Neural cell (in vitro differentiated cells): Measurements from ENCODE around the gene GATAD2A. TPM values are rescaled to one million over a fixed set of nuclear protein-coding genes. Genes with fewer than 3 reads are reported as not detected.

ENCODE experiments used
- H2AFZ ChIP-seq: fragments of 200-600, 300-800 bp; sonication (generic), shearing (Covaris generic); 2 replicates; pipeline ENCODE4 v1.6.0; 2014; ENCODE audit warnings: low read depth, mild to moderate bottlenecking, antibody characterized with exemption, low read length, moderate library complexity
- H3F3A ChIP-seq: fragments of 200-600 bp; shearing (Covaris generic); 2 replicates; pipeline ENCODE4 v1.6.1; 2016; ENCODE audit warnings: mild to moderate bottlenecking, moderate library complexity, mixed read lengths, antibody characterized with exemption, low read length; ENCODE audit not compliant: insufficient read depth, poor library complexity, severe bottlenecking
- H3K27ac ChIP-seq: fragments of 200-600, 300-800 bp; sonication (generic), shearing (Covaris generic); 2 replicates; pipeline ENCODE4 v1.5.1; 2014; ENCODE audit warnings: mild to moderate bottlenecking, low read length, moderate library complexity
- H3K27me3 ChIP-seq: fragments of 300-800, 200-600 bp; sonication (generic), shearing (Covaris generic); 2 replicates; pipeline ENCODE4 v1.6.0; 2014; ENCODE audit warnings: mild to moderate bottlenecking, low read depth, low read length, moderate library complexity; ENCODE audit not compliant: insufficient read depth
- H3K36me3 ChIP-seq: fragments of 300-800, 200-600 bp; sonication (generic), shearing (Covaris generic); 2 replicates; pipeline ENCODE4 v1.5.1; 2014; ENCODE audit warnings: mild to moderate bottlenecking, antibody characterized with exemption, low read length, moderate library complexity; ENCODE audit not compliant: insufficient read depth
- H3K4me2 ChIP-seq: fragments of 300-800, 200-600 bp; sonication (generic), shearing (Covaris generic); 2 replicates; pipeline ENCODE4 v1.6.0; 2014; ENCODE audit warnings: mild to moderate bottlenecking, low read length
- H3K4me3 ChIP-seq: fragments of 300-800, 200-600 bp; sonication (generic), shearing (Covaris generic); 2 replicates; pipeline ENCODE4 v1.5.1; 2014; ENCODE audit warnings: mild to moderate bottlenecking, low read length, moderate library complexity
- H3K79me2 ChIP-seq: fragments of 200-600 bp; shearing (Covaris generic); replicated peaks from 2 replicates; pipeline ENCODE4 v1.6.0; 2014; ENCODE audit warnings: mild to moderate bottlenecking, low read length, moderate library complexity; ENCODE audit not compliant: insufficient read depth
- H3K9ac ChIP-seq: fragments of 300-800, 200-600 bp; sonication (generic), shearing (Covaris generic); 2 replicates; pipeline ENCODE4 v1.6.1; 2016; ENCODE audit warnings: mild to moderate bottlenecking, low read length, mixed read lengths
- H3K9me2 ChIP-seq: fragments of 200-600 bp; shearing (Covaris generic); 2 replicates; pipeline ENCODE4 v1.6.1; 2016; ENCODE audit warnings: mild to moderate bottlenecking, low read length, mixed read lengths; ENCODE audit not compliant: insufficient read depth
- H3K9me3 ChIP-seq: fragments of 200-600, 300-800 bp; sonication (generic), shearing (Covaris generic); 2 replicates; pipeline ENCODE4 v1.6.1; 2016; ENCODE audit warnings: mild to moderate bottlenecking, mixed run types, low read length, moderate library complexity, mixed read lengths
- H4K20me1 ChIP-seq: fragments of 200-600 bp; shearing (Covaris generic); 2 replicates; pipeline ENCODE4 v1.6.1; 2016; ENCODE audit warnings: mild to moderate bottlenecking, mixed run types; ENCODE audit not compliant: insufficient read depth
- CTCF ChIP-seq: fragments of 450-650 bp; IDR thresholded peaks from 2 replicates; pipeline ENCODE4 v1.5.1; 2014; ENCODE audit warnings: antibody characterized with exemption, mild to moderate bottlenecking, moderate library complexity; ENCODE audit not compliant: poor library complexity, severe bottlenecking
- EP300 ChIP-seq: fragments of 450-650 bp; conservative IDR thresholded peaks from 2 replicates; pipeline ENCODE4 v1.6.1; 2014; ENCODE audit warnings: antibody characterized with exemption, mild to moderate bottlenecking, moderate library complexity; ENCODE audit not compliant: poor library complexity, severe bottlenecking
- EZH2 ChIP-seq: fragments of 200-600, 300-800 bp; shearing (Covaris generic), sonication (generic); IDR thresholded peaks from 2 replicates; pipeline ENCODE4 v1.6.1; 2014; ENCODE audit warnings: antibody characterized with exemption, low read length, borderline replicate concordance, mild to moderate bottlenecking; ENCODE audit not compliant: insufficient read depth, poor library complexity, severe bottlenecking
- MXI1 ChIP-seq: fragments of 450-650 bp; conservative IDR thresholded peaks from 2 replicates; pipeline ENCODE4 v1.6.1; 2014; ENCODE audit warnings: antibody characterized with exemption, mild to moderate bottlenecking; ENCODE audit not compliant: poor library complexity, severe bottlenecking
- POLR2AphosphoS5 ChIP-seq: IDR thresholded peaks from 2 replicates; pipeline ENCODE4 v1.6.1; 2012
- RAD21 ChIP-seq: fragments of 450-650 bp; conservative IDR thresholded peaks from 2 replicates; pipeline ENCODE4 v1.6.1; 2014; ENCODE audit warnings: antibody characterized with exemption, mild to moderate bottlenecking, moderate library complexity
- REST ChIP-seq: IDR thresholded peaks from 2 replicates; pipeline ENCODE4 v1.6.1; 2012; ENCODE audit warnings: borderline replicate concordance
- SMC3 ChIP-seq: fragments of 450-650 bp; conservative IDR thresholded peaks from 2 replicates; pipeline ENCODE4 v1.6.1; 2014; ENCODE audit warnings: antibody characterized with exemption, mild to moderate bottlenecking, moderate library complexity; ENCODE audit not compliant: poor library complexity
- TAF1 ChIP-seq: IDR thresholded peaks from 2 replicates; pipeline ENCODE4 v1.6.1; 2012; ENCODE audit warnings: low read depth
- polyA plus RNA-seq: library from polyadenylated mRNA; depleted of rRNA; stranded (reverse); fragments of >200 nt; gene quantifications from 2 replicates; pipeline ENCODE4 v1.2.3, GENCODE V29; 2014

The GATAD2A gene
- polyA plus RNA-seq, 1 donor from 2014 or later: 13.9 TPM

GRCh38 chr19:19384486-19384885 is 21.0 kb upstream of the GATAD2A start:
- Histone ChIP-seq H3K36me3 (no peaks in the 10 kb centered on the region), H3K27me3 (no peaks in the 10 kb centered on the region), H3K4me2 (peak overlapping the region; percentile 42), H3K27ac (peak overlapping the region; percentile 68), H3K4me3 (peak overlapping the region; percentile 82), H2AFZ (peak overlapping the region; percentile 80), H4K20me1 (no peaks in the 10 kb centered on the region), H3K79me2 (peaks cover 10% of the 10 kb centered on the region), H3F3A (peaks cover 3% of the 10 kb centered on the region), H3K9ac (peak overlapping the region; percentile 74), H3K9me2 (no peaks in the 10 kb centered on the region), H3K9me3 (no peaks in the 10 kb centered on the region)
- no peak for TF ChIP-seq EZH2
- no peak for TF ChIP-seq CTCF
- TF ChIP-seq MXI1: no peak
- TF ChIP-seq RAD21: no peak
- TF ChIP-seq REST: no peak
- TF ChIP-seq EP300: no peak
- TF ChIP-seq TAF1: no peak
- TF ChIP-seq SMC3: no peak
- no peak for TF ChIP-seq POLR2AphosphoS5

DNA sequence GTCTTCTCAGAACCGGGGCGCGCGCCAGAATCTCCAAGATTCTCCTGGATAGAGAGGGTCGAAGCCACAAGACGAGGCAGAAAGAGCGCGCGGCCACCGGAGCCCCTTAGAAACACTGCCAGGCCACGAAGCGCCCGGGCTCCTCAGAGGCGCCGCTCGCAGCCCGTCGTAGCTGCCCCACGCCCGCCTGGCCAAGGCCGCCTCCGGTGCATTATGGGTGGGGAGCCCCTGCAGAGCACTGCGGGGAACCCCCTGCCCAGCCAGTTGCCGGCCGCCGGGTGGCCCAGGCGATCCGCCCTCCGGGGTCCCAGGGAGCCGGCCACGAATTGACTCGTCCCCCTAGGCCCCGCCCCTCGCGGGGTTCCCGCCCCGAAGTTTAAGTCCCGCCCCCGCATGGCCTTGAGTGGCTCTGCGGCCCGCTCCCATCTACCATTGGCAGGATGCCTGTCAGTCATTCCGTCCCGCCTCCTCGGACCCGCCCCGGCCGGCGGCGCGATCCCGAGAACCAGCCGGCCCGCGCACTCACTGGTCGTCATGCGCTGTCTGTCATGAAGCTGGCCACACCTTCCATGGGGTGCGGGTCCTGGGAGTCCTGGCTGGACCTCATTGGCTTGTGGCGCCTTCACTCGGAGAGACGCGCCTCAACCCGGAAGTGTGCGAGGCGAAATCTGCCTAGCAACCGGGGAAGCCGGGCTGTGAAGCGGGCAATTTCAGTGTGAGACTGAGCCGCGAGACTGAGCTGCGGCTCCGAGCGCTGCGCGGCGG is 20.2 kb upstream of the GATAD2A start:
- Histone ChIP-seq H3F3A (peaks cover 3% of the 10 kb centered on the region), H3K36me3 (no peaks in the 10 kb centered on the region), H2AFZ (peak overlapping the region; percentile 80), H3K9ac (peak overlapping the region; percentile 74), H3K27ac (peak overlapping the region; percentile 68), H4K20me1 (no peaks in the 10 kb centered on the region), H3K27me3 (no peaks in the 10 kb centered on the region), H3K9me2 (no peaks in the 10 kb centered on the region), H3K4me3 (peak overlapping the region; percentile 82), H3K79me2 (peaks cover 10% of the 10 kb centered on the region), H3K9me3 (no peaks in the 10 kb centered on the region), H3K4me2 (peak overlapping the region; percentile 42)
- peak; percentile 79 for TF ChIP-seq MXI1
- TF ChIP-seq REST: peak; percentile 7
- peak; percentile 14 for TF ChIP-seq CTCF
- TF ChIP-seq RAD21: no peak
- TF ChIP-seq EP300: peak; percentile 86
- TF ChIP-seq TAF1: no peak
- peak; percentile 39 for TF ChIP-seq POLR2AphosphoS5
- TF ChIP-seq SMC3: peak; percentile 4
- no peak for TF ChIP-seq EZH2
